Suprapubic skin (tissue), 4 donors: Measurements from ENCODE around the gene MTG2.

Experiments used
- CTCF ChIP-seq, 2 donors: fragments of 200-600 bp in 1 of 2; fragments of 450-650 bp in 1 of 2; sonication (generic) in 1 of 2; IDR thresholded peaks; one replicate each; pipeline ENCODE4 v1.5.1; 2016 to 2019; ENCODE audit warnings: antibody characterized with exemption in 2 of 2, mild to moderate bottlenecking in 1 of 2, moderate library complexity in 1 of 2
- EP300 ChIP-seq: sonication (generic); formaldehyde crosslinking; IDR thresholded peaks from one replicate; pipeline ENCODE4 v1.6.1; 2017; ENCODE audit warnings: antibody characterized with exemption
- POLR2A ChIP-seq, 2 donors: fragments of 450-650 bp; IDR thresholded peaks; one replicate each; pipeline ENCODE4 v1.6.1; 2017; ENCODE audit warnings: antibody characterized with exemption in 2 of 2, mild to moderate bottlenecking in 2 of 2, moderate library complexity in 2 of 2
- POLR2AphosphoS5 ChIP-seq, 3 donors: sonication (generic); formaldehyde crosslinking; IDR thresholded peaks; one replicate each; pipeline ENCODE4 v1.6.1; 2017; ENCODE audit warnings: antibody characterized with exemption in 3 of 3

DNA sequence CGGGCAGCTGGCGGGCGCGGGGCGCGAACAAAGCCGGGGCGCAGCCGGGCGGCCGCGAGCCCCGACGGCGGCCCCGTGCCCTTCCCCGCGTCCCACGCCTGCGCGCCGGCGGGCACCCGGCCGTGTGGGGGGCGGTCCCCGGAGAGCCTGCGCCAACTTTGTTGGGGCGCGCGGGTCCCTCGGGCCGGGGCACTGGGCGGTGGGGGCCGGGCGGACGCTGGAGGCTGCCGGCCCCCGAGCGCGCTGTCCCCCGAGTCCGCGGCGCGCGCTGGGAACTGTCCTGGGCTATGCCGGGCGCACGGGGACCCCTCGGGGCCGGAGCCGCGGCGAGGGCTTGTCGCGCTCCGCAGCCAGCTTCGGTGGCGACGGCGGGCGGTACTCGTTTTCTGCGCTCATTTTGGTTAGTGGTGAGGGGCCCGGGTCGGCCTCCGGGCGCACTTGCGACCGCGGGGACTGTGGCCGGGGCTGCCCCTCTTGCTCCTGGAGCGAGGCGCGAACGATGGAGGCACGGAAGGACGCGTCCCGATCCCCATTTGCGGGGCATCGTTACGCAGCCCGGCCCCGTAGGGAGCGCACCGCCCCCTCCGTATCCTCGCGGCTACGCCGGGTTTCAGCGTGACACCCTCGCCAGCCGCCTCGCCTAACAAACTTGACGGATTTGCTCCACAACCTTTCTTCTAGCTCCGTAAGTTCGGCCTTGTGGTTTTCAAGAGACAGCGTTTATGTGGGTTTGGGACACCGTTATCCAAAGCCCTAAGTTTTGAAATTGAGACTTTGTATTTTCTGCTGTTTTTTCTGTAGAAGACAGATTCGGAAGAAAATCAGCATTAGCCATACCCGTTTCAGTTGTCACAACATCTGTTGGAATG is 38.6 kb upstream of the MTG2 start:
- TF ChIP-seq POLR2A (IDR thresholded peaks at IDR 0.05) (no peak), CTCF (IDR thresholded peaks at IDR 0.05) (no peak), POLR2AphosphoS5 (IDR thresholded peaks at IDR 0.05) (peak in 1 of 3 donors; percentile 40), EP300 (no peak)
